Activated CD4-positive, alpha-beta T cell treated with anti-CD3 and anti-CD28 coated beads, Interleukin-2, amount 10 ng/mL, durations not matched to agents 24 days and 14 days (primary cell): ENCODE data around the gene VPS26C. TPM values are rescaled to one million over a fixed set of nuclear protein-coding genes. Genes with fewer than 3 reads are reported as not detected.

ENCODE experiments used
- DNase-seq: peaks from one replicate; pipeline ENCODE4 v3.0.0; 2022
- H3K27ac Mint-ChIP-seq: one replicate; pipeline ENCODE4 v1.8.0; 2022; ENCODE audit warnings: mild to moderate bottlenecking, mixed read lengths
- H3K27me3 Mint-ChIP-seq: one replicate; pipeline ENCODE4 v1.8.0; 2022; ENCODE audit warnings: mixed read lengths
- H3K36me3 Mint-ChIP-seq: one replicate; pipeline ENCODE4 v1.8.0; 2022; ENCODE audit warnings: low read depth, mild to moderate bottlenecking, mixed read lengths
- H3K4me1 Mint-ChIP-seq: one replicate; pipeline ENCODE4 v1.8.0; 2021; ENCODE audit warnings: mixed read lengths
- H3K4me3 Mint-ChIP-seq: one replicate; pipeline ENCODE4 v1.8.0; 2022; ENCODE audit warnings: mild to moderate bottlenecking, moderate library complexity, mixed read lengths
- H3K9me3 Mint-ChIP-seq: one replicate; pipeline ENCODE4 v1.8.0; 2021; ENCODE audit warnings: mixed read lengths
- intact Hi-C: fragments of 100-400 bp; cut with micrococcal nuclease; formaldehyde crosslinking; loops from one replicate; pipeline ENCODE4 v1.15.1; 2023
- total RNA-seq: library from RNA; stranded (reverse); gene quantifications from 2 replicates; pipeline ENCODE4 v1.2.3, GENCODE V29; 2022

Gene VPS26C
- total RNA-seq, 1 donor from 2014 or later = 60.0 TPM

GRCh38 chr21:37253991-37254390, 13.1 kb downstream of the VPS26C start:
- Mint-ChIP-seq H3K4me1 (peaks cover 42% of the 10 kb centered on the region), H3K27ac (no peak overlapping the region), H3K36me3 (peaks cover 20% of the 10 kb centered on the region), H3K4me3 (no peak overlapping the region), H3K27me3 (peaks cover 2% of the 10 kb centered on the region), H3K9me3 (no peaks in the 10 kb centered on the region)
- DNase-seq = peak; percentile 55
- intact Hi-C loops = loop anchor here (10.0 kb wide), 1 partner anchor 929 kb away; the partner anchor contains the start of gene MORC3

- peaks cover 25% of the 10 kb centered on the region for H3K36me3 Mint-ChIP-seq
- no peak overlapping the region for H3K27ac Mint-ChIP-seq
- H3K9me3 Mint-ChIP-seq = no peaks in the 10 kb centered on the region
- no peak for DNase-seq
- H3K27me3 Mint-ChIP-seq = no peaks in the 10 kb centered on the region
- intact Hi-C loops = loop anchor here (10.0 kb wide), 1 partner anchor 926 kb away; the partner anchor contains the start of gene MORC3
- peaks cover 40% of the 10 kb centered on the region for H3K4me1 Mint-ChIP-seq
- H3K4me3 Mint-ChIP-seq = no peak overlapping the region
Measured at GRCh38 chr21:37251294-37251634, 15.9 kb downstream of the VPS26C start.

- Mint-ChIP-seq H3K4me3 (no peak overlapping the region), H3K4me1 (peaks cover 55% of the 10 kb centered on the region), H3K27me3 (no peaks in the 10 kb centered on the region), H3K9me3 (no peaks in the 10 kb centered on the region), H3K27ac (peak overlapping the region; percentile 8), H3K36me3 (peaks cover 31% of the 10 kb centered on the region)
- no peak for DNase-seq
- intact Hi-C loops = no loop called here
Measured at GRCh38 chr21:37249112-37249904, 17.8 kb downstream of the VPS26C start.

GRCh38 chr21:37248298-37248697, 18.8 kb downstream of the VPS26C start:
- intact Hi-C loops = no loop called here
- peaks cover 29% of the 10 kb centered on the region for H3K36me3 Mint-ChIP-seq
- H3K4me1 Mint-ChIP-seq = peaks cover 59% of the 10 kb centered on the region
- H3K27me3 Mint-ChIP-seq = no peaks in the 10 kb centered on the region
- H3K4me3 Mint-ChIP-seq = no peak overlapping the region
- no peak overlapping the region for H3K27ac Mint-ChIP-seq
- no peak for DNase-seq
- no peaks in the 10 kb centered on the region for H3K9me3 Mint-ChIP-seq

GRCh38 chr21:37245151-37245550, 22.0 kb downstream of the VPS26C start:
- intact Hi-C loops = no loop called here
- Mint-ChIP-seq H3K4me3 (peak overlapping the region; percentile 82), H3K36me3 (peaks cover 38% of the 10 kb centered on the region), H3K9me3 (no peaks in the 10 kb centered on the region), H3K27me3 (no peaks in the 10 kb centered on the region), H3K27ac (peak overlapping the region; percentile 85), H3K4me1 (peaks cover 61% of the 10 kb centered on the region)
- no peak for DNase-seq

GRCh38 chr21:37244501-37245095, 22.5 kb downstream of the VPS26C start:
- H3K27me3 Mint-ChIP-seq = no peaks in the 10 kb centered on the region
- peaks cover 38% of the 10 kb centered on the region for H3K36me3 Mint-ChIP-seq
- H3K4me3 Mint-ChIP-seq = peak overlapping the region; percentile 82
- H3K27ac Mint-ChIP-seq = peak overlapping the region; percentile 85
- intact Hi-C loops = no loop called here
- peaks cover 60% of the 10 kb centered on the region for H3K4me1 Mint-ChIP-seq
- DNase-seq = peak; percentile 77
- H3K9me3 Mint-ChIP-seq = no peaks in the 10 kb centered on the region

GRCh38 chr21:37243961-37244360, 23.2 kb downstream of the VPS26C start:
- Mint-ChIP-seq H3K9me3 (no peaks in the 10 kb centered on the region), H3K4me3 (peak overlapping the region; percentile 36), H3K27ac (peak overlapping the region; percentile 85), H3K4me1 (peaks cover 61% of the 10 kb centered on the region), H3K36me3 (peaks cover 38% of the 10 kb centered on the region), H3K27me3 (no peaks in the 10 kb centered on the region)
- intact Hi-C loops = no loop called here
- peak; percentile 52 for DNase-seq

- no peaks in the 10 kb centered on the region for H3K27me3 Mint-ChIP-seq
- H3K27ac Mint-ChIP-seq = peak overlapping the region; percentile 63
- peaks cover 44% of the 10 kb centered on the region for H3K36me3 Mint-ChIP-seq
- intact Hi-C loops = no loop called here
- no peaks in the 10 kb centered on the region for H3K9me3 Mint-ChIP-seq
- H3K4me3 Mint-ChIP-seq = no peak overlapping the region
- H3K4me1 Mint-ChIP-seq = peaks cover 69% of the 10 kb centered on the region
- DNase-seq = peak; percentile 53
Measured at GRCh38 chr21:37241426-37241825, 25.7 kb downstream of the VPS26C start.

- Mint-ChIP-seq H3K9me3 (no peaks in the 10 kb centered on the region), H3K36me3 (peaks cover 43% of the 10 kb centered on the region), H3K27me3 (no peaks in the 10 kb centered on the region), H3K27ac (peak overlapping the region; percentile 63), H3K4me3 (no peak overlapping the region), H3K4me1 (peaks cover 66% of the 10 kb centered on the region)
- intact Hi-C loops = no loop called here
- DNase-seq = no peak
Measured at GRCh38 chr21:37240978-37241377, 26.2 kb downstream of the VPS26C start.

GRCh38 chr21:37237764-37238163, 29.4 kb downstream of the VPS26C start:
- intact Hi-C loops = no loop called here
- H3K27ac Mint-ChIP-seq = peak overlapping the region; percentile 81
- peaks cover 34% of the 10 kb centered on the region for H3K36me3 Mint-ChIP-seq
- no peaks in the 10 kb centered on the region for H3K27me3 Mint-ChIP-seq
- peak; percentile 75 for DNase-seq
- no peaks in the 10 kb centered on the region for H3K9me3 Mint-ChIP-seq
- peaks cover 35% of the 10 kb centered on the region for H3K4me1 Mint-ChIP-seq
- peak overlapping the region; percentile 12 for H3K4me3 Mint-ChIP-seq

- H3K9me3 Mint-ChIP-seq = no peaks in the 10 kb centered on the region
- intact Hi-C loops = no loop called here
- H3K27ac Mint-ChIP-seq = peak overlapping the region; percentile 81
- DNase-seq = peak; percentile 54
- H3K27me3 Mint-ChIP-seq = no peaks in the 10 kb centered on the region
- peaks cover 38% of the 10 kb centered on the region for H3K36me3 Mint-ChIP-seq
- H3K4me3 Mint-ChIP-seq = no peak overlapping the region
- H3K4me1 Mint-ChIP-seq = peaks cover 35% of the 10 kb centered on the region
Measured at GRCh38 chr21:37237346-37237745, 29.8 kb downstream of the VPS26C start.

- intact Hi-C loops = no loop called here
- Mint-ChIP-seq H3K9me3 (no peaks in the 10 kb centered on the region), H3K36me3 (peaks cover 38% of the 10 kb centered on the region), H3K4me1 (peaks cover 18% of the 10 kb centered on the region), H3K27ac (no peak overlapping the region), H3K27me3 (no peaks in the 10 kb centered on the region), H3K4me3 (no peak overlapping the region)
- DNase-seq = peak; percentile 45
Measured at GRCh38 chr21:37233551-37234146, 33.5 kb downstream of the VPS26C start.

- H3K36me3 Mint-ChIP-seq = peaks cover 41% of the 10 kb centered on the region
- peak; percentile 48 for DNase-seq
- peaks cover 7% of the 10 kb centered on the region for H3K4me1 Mint-ChIP-seq
- H3K9me3 Mint-ChIP-seq = no peaks in the 10 kb centered on the region
- no peaks in the 10 kb centered on the region for H3K27me3 Mint-ChIP-seq
- intact Hi-C loops = no loop called here
- no peak overlapping the region for H3K4me3 Mint-ChIP-seq
- no peak overlapping the region for H3K27ac Mint-ChIP-seq
Measured at GRCh38 chr21:37232274-37233018, 34.7 kb downstream of the VPS26C start.
